K562 (cell line): ENCODE data around the gene RNASEH2A. TPM values are rescaled to one million over a fixed set of nuclear protein-coding genes. Genes with fewer than 3 reads are reported as not detected.
A peak's percentile ranks its signal among the peaks of the same experiment; 100 is the strongest.

ENCODE experiments used
- ATAC-seq: fragments of 200-7000 bp; cut with Tn5 transposase; 3 replicates; pipeline ENCODE4 v1.9.1; 2020; ENCODE audit warnings: moderate library complexity
- BruUV-seq: library from RNA; stranded (reverse); fragments of 400-500 nt; replicated peaks from 2 replicates; lab custom pipeline; 2021; lab: Mats Ljungman, UMichigan
- CTCF ChIA-PET: fragments of 300-600 bp; formaldehyde crosslinking; extraction: SDS; loops from one replicate; lab custom pipeline; 2021; ENCODE audit warnings: low intra/inter-chr PET ratio; lab: Yijun Ruan, JAX
- POLR2A ChIA-PET: fragments of 300-600, 350-650 bp; sonication (Branson Sonifier 250); formaldehyde crosslinking; extraction: SDS; loops from one replicate; lab custom pipeline; 2021; ENCODE audit warnings: antibody characterized with exemption, inconsistent platforms; lab: Yijun Ruan, JAX
- DNase-seq, 4 experiments: peaks; one replicate each; pipeline versions ENCODE4 v3.0.0 to v3.0.0-alpha.2; 2011 to 2018; ENCODE audit warnings: low spot score in 3 of 4, mixed read lengths in 3 of 4; ENCODE audit errors: extremely low read depth in 1 of 4
- FAIRE-seq: peaks from 2 replicates; lab custom pipeline; 2011; peaks lifted over from hg19 to GRCh38; lab: Jason Lieb, UNC
- H2AFZ ChIP-seq: 2 replicates; pipeline ENCODE4 v1.6.0; 2011; ENCODE audit warnings: low read depth, low read length, control low read depth, inconsistent platforms
- H3K27ac ChIP-seq: fragments of 200-600 bp; 3 replicates; pipeline ENCODE4 v1.8.0; 2011; ENCODE audit warnings: low read depth, mild to moderate bottlenecking, control low read depth, inconsistent platforms, low read length, moderate library complexity, mixed read lengths; ENCODE audit errors: extremely low read depth
- H3K27me3 ChIP-seq, 2 experiments: fragments of 300-600 bp in 1 of 2; 2 replicates in 1 of 2; 3 replicates in 1 of 2; pipeline versions ENCODE4 v1.6.0 to v1.8.0; 2011; ENCODE audit warnings: inconsistent platforms in 2 of 2, low read length in 2 of 2, mild to moderate bottlenecking in 1 of 2, mixed read lengths in 1 of 2, moderate library complexity in 1 of 2; ENCODE audit not compliant: control insufficient read depth in 2 of 2, insufficient read depth in 2 of 2
- H3K36me3 ChIP-seq: fragments of 300-600 bp; 3 replicates; pipeline ENCODE4 v1.8.0; 2011; ENCODE audit warnings: mild to moderate bottlenecking, low read length, inconsistent platforms; ENCODE audit not compliant: control insufficient read depth, insufficient read depth
- H3K4me1 ChIP-seq, 2 experiments: fragments of 200-600 bp in 1 of 2; replicated peaks in 1 of 2; 2 replicates in 1 of 2; 3 replicates in 1 of 2; pipeline versions ENCODE4 v1.5.1 to v1.8.0; 2011; ENCODE audit warnings: inconsistent platforms in 2 of 2, low read length in 2 of 2, mild to moderate bottlenecking in 1 of 2, mixed read lengths in 1 of 2, moderate library complexity in 1 of 2; ENCODE audit not compliant: control insufficient read depth in 2 of 2, insufficient read depth in 2 of 2
- H3K4me2 ChIP-seq: 2 replicates; pipeline ENCODE4 v1.6.1; 2011; ENCODE audit warnings: low read length, control low read depth, inconsistent platforms, mixed read lengths; ENCODE audit not compliant: insufficient read depth
- H3K4me3 ChIP-seq: fragments of 200-600 bp; sonication (generic), shearing (Covaris generic); 2 replicates; pipeline ENCODE4 v1.5.1; 2016; ENCODE audit warnings: control low read depth, inconsistent platforms
- H3K79me2 ChIP-seq: fragments of 200-600 bp; 3 replicates; pipeline ENCODE4 v1.8.0; 2011; ENCODE audit warnings: low read length, inconsistent platforms; ENCODE audit not compliant: control insufficient read depth, insufficient read depth
- H3K9ac ChIP-seq, 2 experiments: 2 replicates each; pipeline versions ENCODE4 v1.6.0 to v1.6.1; 2011; ENCODE audit warnings: low read depth in 2 of 2, low read length in 2 of 2, control low read depth in 1 of 2, inconsistent platforms in 1 of 2, mild to moderate bottlenecking in 1 of 2, mixed read lengths in 1 of 2; ENCODE audit not compliant: insufficient read depth in 1 of 2
- H3K9me1 ChIP-seq: one replicate; pipeline ENCODE4 v1.6.0; 2011; ENCODE audit warnings: inconsistent platforms, mild to moderate bottlenecking, low read length, moderate library complexity; ENCODE audit not compliant: control insufficient read depth, insufficient read depth
- H3K9me3 ChIP-seq: replicated peaks from 2 replicates; pipeline ENCODE4 v1.5.1; 2011; ENCODE audit warnings: low read depth, low read length, inconsistent platforms; ENCODE audit not compliant: control insufficient read depth, insufficient read depth
- H4K20me1 ChIP-seq: replicated peaks from 2 replicates; pipeline ENCODE4 v1.6.1; 2011; ENCODE audit warnings: low read length, inconsistent platforms, mixed read lengths; ENCODE audit not compliant: control insufficient read depth, insufficient read depth
- NFIC ChIP-seq: fragments of 450-650 bp; IDR thresholded peaks from 2 replicates; pipeline ENCODE4 v1.6.1; 2017; ENCODE audit warnings: mild to moderate bottlenecking, inconsistent platforms
- WGBS: fragments of 100-300 bp; shearing (Covaris generic); methylation state at CpG from one replicate; pipeline ENCODE4 v1.1.6; 2016; ENCODE audit warnings: low coverage, mixed read lengths; ENCODE audit not compliant: insufficient coverage; ENCODE audit errors: missing lambda C conversion rate; 5-methylcytosine and 5-hydroxymethylcytosine counted together
- in situ Hi-C: fragments of 300-500 bp; cut with MboI; formaldehyde crosslinking; loops from 4 replicates; pipeline ENCODE4 v1.15.0; 2018; ENCODE audit warnings: inconsistent platforms, mixed read lengths
- intact Hi-C: fragments of 100-400 bp; cut with micrococcal nuclease; formaldehyde crosslinking; loops from 2 replicates; pipeline ENCODE4 v1.14.2; 2022
- polyA plus RNA-seq, 8 experiments: library from polyadenylated mRNA; depleted of rRNA in 4 of 8; stranded (reverse) in 5 of 8; unstranded in 3 of 8; fragments of >200 nt; fragmentation: Nextera tagmentation in 2 of 8; fragmentation: Illumina TruSeq in 1 of 8; extraction: Ambion mirVana in 2 of 8; extraction: Trizol in 1 of 8; gene quantifications; 2 replicates each; pipeline versions ENCODE4 v1.2.1 to v1.2.3, GENCODE V29; 2011 to 2014; ENCODE audit warnings: inconsistent platforms in 1 of 8, missing spikeins in 1 of 8
- total RNA-seq, 7 experiments: library from RNA; depleted of rRNA in 6 of 7; stranded (reverse); fragments of >200 nt in 6 of 7; fragmentation: Illumina TruSeq in 2 of 7; extraction: Trizol in 2 of 7; gene quantifications; 2 replicates each; pipeline versions ENCODE4 v1.2.1 to v1.2.3, GENCODE V29; 2011 to 2021; ENCODE audit warnings: low replicate concordance in 1 of 7
- TF ChIP-seq, protein P1 (sequence below), 2 experiments: fragments of 450-650 bp in 1 of 2; sonication (generic) in 1 of 2; formaldehyde crosslinking; conservative IDR thresholded peaks; 2 replicates each; pipeline versions ENCODE4 v1.4.0 to v1.8.1; 2020 to 2022; ENCODE audit warnings: mild to moderate bottlenecking in 1 of 2, missing genetic modification reagents in 1 of 2

The RNASEH2A gene
- total and polyA plus RNA-seq, 9 of the 15 experiments (the other 6 are each of a cell fraction or from before 2014, with no cell fraction given), result 22.3 to 78.0 (median 61.7) TPM

DNA sequence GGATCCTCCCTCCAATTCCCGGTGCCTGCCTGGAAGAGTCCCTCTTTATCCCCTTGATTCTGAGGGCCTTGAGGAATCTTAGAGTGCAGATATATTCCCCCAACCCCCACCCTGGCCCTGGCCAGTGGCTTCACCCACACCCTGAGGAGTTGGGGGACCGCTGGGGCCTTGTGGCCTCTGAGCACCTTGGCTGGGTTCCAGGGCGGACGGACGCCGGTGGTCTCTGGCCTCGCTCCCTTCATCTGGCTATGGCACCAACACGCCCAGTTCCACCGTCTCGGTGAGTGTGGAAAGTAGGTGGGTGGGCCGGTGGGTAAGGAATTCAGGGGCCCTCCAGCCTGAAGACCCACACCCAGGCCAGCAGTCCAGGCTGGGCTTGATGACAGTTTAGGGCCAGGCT lies 36.9 kb downstream of the RNASEH2A start:
- ATAC-seq (no peak), DNase-seq (no peak), FAIRE-seq (no peak)
- Histone ChIP-seq H3K79me2 (peaks cover 20% of the 10 kb centered on the region), H3K9me1 (peaks cover 7% of the 10 kb centered on the region), H3K4me2 (no peak overlapping the region), H3K9ac (peak overlapping the region in 1 of 2 experiments; percentile 53; a peak in 2 of 4 replicates), H2AFZ (no peak overlapping the region), H3K27ac (no peak overlapping the region), H4K20me1 (peaks cover 6% of the 10 kb centered on the region; the same call in 1 of the 2 replicates), H3K4me1 (peaks cover 33 to 48% of the 10 kb centered on the region in 2 experiments), H3K36me3 (peaks cover 24% of the 10 kb centered on the region; the same call in 2 of the 3 replicates), H3K27me3 (no peaks in the 10 kb centered on the region; a peak in 1 of 5 replicates), H3K4me3 (no peak overlapping the region), H3K9me3 (no peaks in the 10 kb centered on the region)
- 88% methylated on average over 11 of the region's 11 CpGs for WGBS
- intact Hi-C loops (loop anchor here (5.0 kb wide), 1 partner anchor 66 kb away; the partner anchor contains the start of gene HOOK2), in situ Hi-C loops (no loop called here)
- CTCF ChIA-PET, result no interaction called here
- POLR2A ChIA-PET, result no interaction called here
- BruUV-seq, result no TSS peak
- peak; percentile 35; the same call in 1 of the 2 replicates for TF ChIP-seq NFIC
- TF ChIP-seq, protein P1, sequence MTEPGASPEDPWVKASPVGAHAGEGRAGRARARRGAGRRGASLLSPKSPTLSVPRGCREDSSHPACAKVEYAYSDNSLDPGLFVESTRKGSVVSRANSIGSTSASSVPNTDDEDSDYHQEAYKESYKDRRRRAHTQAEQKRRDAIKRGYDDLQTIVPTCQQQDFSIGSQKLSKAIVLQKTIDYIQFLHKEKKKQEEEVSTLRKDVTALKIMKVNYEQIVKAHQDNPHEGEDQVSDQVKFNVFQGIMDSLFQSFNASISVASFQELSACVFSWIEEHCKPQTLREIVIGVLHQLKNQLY (CRISPR knock-in tag; conservative IDR thresholded peaks at IDR 0.05), result no peak
